HTERT RPE-1 (cell line): ENCODE measurements around the gene SMG6.
"Not testable (repeated sequence)": the region's sequence is repeated elsewhere in the genome, so short reads cannot be mapped to it uniquely, and the experiment has no call there.

Experiments
- in situ Hi-C: fragments of 300-500 bp; cut with MboI; formaldehyde crosslinking; loops from 4 replicates; pipeline ENCODE4 v1.14.3; 2020; ENCODE audit warnings: low sequenced_read_pairs

The SMG6 gene

GRCh38 chr17:2303204-2304188 is at the start of gene SMG6, which contains the start of gene SRR:
TSS of gene SMG6 (minus strand) at chr17:2303785. CDS start at chr17:2303720, 65 bp downstream.
TSS of gene SRR (plus strand) at chr17:2303950. CDS start at chr17:2315561, 11,611 bp downstream.
- in situ Hi-C loops: no loop called here

DNA sequence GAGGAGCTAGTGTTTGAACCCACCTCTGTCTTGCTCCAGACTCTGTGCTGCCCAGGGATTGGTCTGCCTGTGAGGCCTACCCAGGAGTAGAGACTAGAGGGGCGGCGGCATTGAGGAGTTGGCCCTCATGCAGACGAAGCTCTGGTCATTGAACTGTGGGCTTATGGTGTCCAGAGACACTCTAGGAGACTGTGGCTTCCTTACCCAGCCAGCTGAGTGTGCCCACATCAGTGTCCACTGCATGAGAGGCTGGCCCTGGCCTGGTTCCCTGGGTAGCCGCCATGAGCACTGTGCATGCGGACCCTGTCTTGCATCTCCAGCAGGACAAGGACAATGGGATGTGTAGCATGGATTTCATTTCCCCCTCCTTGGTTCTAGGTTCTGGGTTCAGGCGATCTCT is 47.7 kb upstream of the SMG6 start:
- in situ Hi-C loops: no loop called here

DNA sequence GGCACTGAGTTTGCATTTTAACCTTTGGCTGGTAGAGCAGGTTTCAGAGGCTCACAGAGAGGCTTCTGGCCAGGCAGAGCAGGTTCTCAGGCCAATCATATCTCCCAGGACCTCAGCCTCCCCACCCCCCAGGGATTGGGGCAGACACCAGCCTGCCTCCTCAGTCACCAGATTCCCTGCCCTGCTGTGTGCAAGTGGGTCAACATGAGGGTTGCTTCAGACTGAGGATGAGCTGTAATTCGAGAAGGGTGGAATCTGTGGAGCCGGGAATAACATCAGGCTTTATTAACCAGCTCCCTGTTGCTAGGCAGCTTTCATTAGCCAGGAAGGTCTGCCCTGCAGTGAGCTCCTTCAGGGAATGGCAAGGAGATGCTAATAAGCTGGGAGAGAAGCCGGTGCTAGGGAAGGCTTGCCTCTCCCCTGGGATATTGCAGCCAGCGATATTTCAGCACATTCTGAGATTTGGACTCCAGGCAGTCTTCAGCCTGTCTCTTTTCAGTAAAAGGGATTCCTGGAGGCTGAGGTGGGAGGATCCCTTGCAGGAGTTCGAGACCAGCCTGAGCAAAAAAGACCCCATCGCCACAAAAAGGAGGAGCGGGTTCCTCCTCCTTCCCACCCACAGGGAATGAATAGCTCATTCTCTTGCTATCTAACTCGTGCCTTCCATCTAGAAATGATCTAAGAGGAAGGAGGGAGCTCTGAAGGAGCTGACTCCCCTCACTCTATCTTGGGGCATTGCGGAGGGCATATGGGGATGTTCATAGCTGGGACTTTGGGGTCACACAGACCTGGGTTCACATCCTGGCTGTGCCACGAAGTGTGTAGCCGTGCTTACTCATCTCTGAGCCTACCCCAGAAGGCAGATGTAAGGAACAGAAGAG is 44.5 kb upstream of the SMG6 start:
- in situ Hi-C loops: no loop called here

DNA sequence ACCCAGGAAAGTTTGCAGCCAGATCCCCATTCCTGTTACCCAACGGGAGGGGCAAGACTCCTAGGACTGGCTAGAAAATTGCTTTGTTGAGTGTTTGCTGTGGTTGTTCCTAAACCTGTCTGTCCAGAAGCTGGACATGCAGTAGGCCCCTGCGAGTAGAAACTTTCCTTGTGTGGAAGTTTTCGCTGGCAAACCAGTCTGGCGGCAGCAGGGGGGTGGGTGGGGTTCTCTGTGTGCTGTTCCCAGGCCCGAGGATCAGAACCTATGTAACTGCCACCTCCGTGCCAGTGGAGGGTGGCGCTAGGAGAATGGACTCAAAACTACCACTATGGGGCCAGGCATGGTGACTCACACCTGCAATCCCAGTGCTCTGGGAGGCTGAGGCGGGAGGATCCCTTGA is 42.9 kb upstream of the SMG6 start:
- in situ Hi-C loops: no loop called here

DNA sequence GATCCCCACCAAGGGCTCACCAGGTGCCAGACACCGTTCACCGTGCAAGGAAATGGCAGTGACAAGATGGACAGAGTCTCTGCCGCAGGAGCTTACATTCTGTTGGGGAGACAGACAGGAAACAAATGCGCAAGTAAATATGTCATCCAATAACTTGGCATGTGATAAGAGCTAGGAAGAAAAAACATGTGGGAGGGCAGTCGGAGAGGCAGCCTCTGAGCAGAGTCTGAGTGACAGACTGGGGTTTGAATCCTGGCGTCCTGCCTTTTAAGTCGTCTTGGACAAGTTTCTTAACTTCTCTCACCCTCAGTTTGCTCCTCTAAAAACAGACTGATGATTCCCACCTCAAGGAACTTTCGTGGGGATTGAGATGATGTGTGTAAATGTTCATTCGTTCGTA is 40.9 kb upstream of the SMG6 start:
- in situ Hi-C loops: no loop called here

DNA sequence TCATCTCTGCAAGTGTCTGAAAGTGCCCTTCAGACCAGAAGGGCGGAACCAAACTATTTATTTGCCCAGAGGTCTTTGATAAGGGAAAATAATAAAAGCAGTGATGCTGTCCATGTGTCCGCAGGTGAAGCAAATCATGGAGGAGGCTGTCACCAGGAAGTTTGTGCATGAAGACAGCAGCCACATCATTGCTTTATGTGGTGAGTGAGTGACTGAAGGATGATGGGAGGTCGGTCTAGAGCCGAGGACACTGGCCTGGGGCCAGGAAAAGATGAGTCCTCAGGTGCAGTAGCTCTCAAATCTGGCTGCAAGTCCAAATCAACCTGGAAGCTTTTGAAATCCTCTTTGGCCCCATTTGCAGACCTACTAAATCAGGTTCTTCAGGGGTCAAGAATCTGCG is 39.8 kb upstream of the SMG6 start:
- in situ Hi-C loops: no loop called here

GRCh38 chr17:2338315-2338657 is 34.7 kb upstream of the SMG6 start:
- in situ Hi-C loops: no loop called here

DNA sequence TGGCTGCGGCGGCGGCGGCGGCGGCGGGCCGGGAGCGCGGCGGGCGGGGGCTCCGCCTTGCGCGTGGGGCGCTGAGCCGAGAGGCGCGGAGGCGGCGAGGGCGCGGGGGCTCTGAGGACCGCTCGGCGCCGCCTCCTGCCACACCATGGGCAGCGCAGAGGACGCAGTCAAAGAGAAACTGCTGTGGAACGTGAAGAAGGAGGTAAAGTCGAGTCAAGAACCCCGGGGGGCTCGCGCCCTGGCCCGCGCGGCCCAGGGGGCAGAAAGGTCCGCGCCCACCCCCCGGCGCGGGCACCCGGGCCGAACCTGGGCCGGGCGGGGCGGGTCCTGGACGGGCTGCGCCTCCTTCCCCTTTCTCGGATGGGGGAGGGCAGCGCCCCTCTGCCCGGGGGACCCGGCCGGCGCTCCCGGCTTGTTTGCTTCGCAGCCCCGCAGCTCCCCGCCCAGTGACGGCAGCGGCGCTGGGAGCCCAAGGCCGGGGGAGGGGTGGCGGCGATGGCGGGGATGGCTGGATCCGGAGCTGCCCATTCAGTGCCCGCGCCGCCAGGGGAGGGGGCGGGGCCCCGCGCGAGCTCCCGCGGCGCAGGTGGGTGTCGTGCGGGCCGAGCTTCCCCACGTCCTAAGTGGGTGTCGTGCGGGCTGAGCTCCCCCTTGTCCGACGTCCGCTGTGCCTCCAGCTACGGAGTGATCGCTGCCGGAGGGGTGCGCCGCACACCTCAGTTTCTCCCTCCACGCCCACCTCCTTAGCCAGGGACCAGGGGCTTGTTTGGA is 34.1 kb upstream of the SMG6 start:
- in situ Hi-C loops: no loop called here

- in situ Hi-C loops: no loop called here
Observed at GRCh38 chr17:2336852-2337543, 33.4 kb upstream of the SMG6 start, which contains the start of gene SGSM2. TSS of gene SGSM2 (plus strand) at chr17:2337501. CDS start at chr17:2337689, 188 bp downstream.

DNA sequence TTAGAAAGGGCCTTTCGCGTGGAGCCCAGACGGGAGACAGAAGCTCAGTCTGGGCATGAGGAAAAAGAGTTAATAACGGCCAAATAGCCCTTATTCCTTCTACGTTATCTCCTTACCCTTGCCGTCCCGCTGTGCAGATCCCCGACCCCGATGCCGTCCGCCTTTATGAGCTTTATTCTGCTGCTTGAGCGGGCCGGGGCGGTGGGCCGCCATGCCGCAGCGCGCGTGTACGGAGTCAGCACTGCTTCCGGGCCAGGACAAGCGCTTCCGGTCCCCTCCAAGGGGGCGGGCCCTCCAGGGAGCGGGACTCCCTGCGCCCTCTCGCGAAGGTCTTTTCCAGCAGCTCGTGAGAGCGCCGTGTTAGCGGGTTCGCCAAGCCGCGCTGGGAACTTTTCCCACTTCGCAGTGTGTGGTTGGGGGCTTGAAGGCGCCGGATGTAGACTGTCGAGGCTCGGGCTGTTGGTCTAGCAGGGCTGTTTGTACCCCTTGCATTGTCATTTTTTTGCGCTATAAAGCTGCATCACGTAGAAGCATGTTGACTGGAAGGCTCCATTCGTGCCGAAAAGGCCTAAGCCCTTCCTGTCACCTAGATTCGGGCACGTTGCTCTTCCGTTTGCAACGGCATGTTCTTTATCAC is 32.7 kb upstream of the SMG6 start, which contains the start of gene TSR1:
TSR1 (minus strand) TSS at position 243 of the 637 bp plus-strand sequence; CDS start at position 213, 30 bp downstream.
- in situ Hi-C loops: no loop called here

- in situ Hi-C loops: no loop called here
Observed at GRCh38 chr17:2335726-2336214, 32.2 kb upstream of the SMG6 start.

DNA sequence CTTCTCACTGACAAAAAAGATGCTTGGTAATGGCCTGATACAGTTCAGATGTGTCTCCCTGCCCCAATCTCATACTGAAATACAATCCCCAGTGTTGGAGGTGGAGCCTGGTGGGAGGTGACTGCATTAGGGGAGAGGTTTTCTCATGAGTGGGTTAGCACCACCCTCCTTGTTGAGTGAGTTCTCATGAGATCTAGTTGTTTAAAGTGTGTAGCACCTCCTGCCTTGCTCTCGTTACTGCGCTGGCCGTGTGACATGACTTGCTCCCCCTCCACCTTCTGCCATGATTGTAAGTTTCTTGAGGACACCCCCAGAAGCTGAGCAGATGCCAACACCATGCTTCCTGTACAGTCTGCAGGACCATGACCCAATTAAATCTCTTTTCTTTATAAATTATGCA is 27.7 kb upstream of the SMG6 start:
- in situ Hi-C loops: no loop called here

GRCh38 chr17:2323629-2324314 is 20.2 kb upstream of the SMG6 start:
- in situ Hi-C loops: no loop called here

- in situ Hi-C loops: no loop called here
Observed at GRCh38 chr17:2321399-2321798, 17.8 kb upstream of the SMG6 start.

- in situ Hi-C loops: no loop called here
Observed at GRCh38 chr17:2319051-2319450, 15.5 kb upstream of the SMG6 start.

DNA sequence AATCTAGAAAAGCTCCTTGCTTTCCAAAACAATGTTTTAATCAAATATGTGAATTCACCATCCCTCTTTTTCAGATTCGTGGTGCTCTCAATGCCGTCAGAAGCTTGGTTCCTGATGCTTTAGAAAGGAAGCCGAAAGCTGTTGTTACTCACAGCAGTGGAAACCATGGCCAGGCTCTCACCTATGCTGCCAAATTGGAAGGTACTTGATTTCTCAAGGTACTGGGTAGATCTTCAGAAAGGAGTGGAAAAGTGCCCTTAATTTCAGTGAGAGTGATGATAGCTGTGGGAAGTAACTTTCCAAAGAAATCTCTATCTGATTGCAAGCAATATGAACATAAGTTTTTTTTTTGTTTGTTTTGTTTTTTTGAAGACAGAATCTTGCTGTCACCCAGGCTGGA is 14.2 kb upstream of the SMG6 start:
- in situ Hi-C loops: no loop called here

DNA sequence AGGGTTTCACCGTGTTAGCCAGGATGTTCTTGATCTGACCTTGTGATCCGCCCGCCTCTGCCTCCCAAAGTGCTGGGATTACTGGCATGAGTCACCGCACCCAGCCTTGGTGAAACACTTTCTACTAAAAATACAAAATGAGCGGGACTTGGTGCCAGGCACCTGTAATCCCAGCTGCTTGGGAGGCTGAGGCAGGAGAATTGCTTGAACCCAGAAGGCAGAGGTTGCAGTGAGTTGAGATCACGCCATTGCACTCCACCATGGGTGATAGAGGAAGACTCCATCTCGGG is 13.3 kb upstream of the SMG6 start:
- in situ Hi-C loops: not testable (repeated sequence)

DNA sequence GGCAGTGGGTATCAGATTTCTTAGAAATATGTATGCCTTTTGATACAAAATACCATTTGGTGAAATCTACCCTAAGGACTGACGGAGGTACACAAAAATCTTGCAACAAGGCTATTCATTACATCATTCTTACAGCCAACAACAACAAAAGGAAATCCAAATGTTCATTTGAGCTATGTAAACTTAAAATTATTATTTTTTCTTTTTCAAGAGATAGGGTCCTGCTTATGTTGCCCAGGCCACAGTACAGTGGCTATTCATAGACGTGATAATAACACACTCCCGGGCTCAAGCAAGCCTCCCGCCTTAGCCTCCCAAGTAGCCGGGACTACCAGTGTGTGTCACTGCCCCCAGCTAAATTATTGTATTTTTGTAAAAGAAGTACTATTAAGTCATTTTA is 9.2 kb upstream of the SMG6 start:
- in situ Hi-C loops: no loop called here
